Epithelial cell of esophagus (primary cell): ENCODE measurements around the gene TRPM3.

Experiments
- DNase-seq: peaks from one replicate; pipeline ENCODE4 v3.0.0; 2010; ENCODE audit warnings: low read depth
- H3K4me3 ChIP-seq: 2 replicates; pipeline ENCODE4 v1.5.1; 2011; ENCODE audit warnings: mild to moderate bottlenecking, low read length, control low read depth
- TF ChIP-seq, protein P1 (sequence below): IDR thresholded peaks from 2 replicates; pipeline ENCODE4 v1.5.1; 2011; ENCODE audit warnings: low read depth, mild to moderate bottlenecking, low read length, control low read depth, inconsistent platforms; ENCODE audit not compliant: insufficient read depth; ENCODE audit errors: missing control alignments

The TRPM3 gene

DNA sequence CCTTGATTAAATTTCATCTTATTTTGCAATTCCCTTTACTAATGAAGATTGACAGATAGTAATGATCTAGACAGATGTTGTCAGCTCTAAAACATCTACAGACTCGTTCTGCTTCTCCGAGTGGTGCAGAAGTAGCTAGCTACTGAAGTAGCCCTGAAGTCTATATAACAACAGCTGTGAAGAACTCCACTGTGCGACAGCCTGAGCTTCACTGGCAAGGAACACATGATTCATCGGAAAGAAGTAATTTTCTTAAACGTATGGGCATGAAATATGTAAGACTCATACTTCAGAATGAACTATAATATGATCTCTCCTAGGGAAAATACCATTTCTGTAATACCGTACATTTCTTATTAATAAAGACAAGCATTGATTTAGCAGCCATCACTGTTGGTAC, 96.2 kb downstream of the TRPM3 start:
- TF ChIP-seq, protein P1, sequence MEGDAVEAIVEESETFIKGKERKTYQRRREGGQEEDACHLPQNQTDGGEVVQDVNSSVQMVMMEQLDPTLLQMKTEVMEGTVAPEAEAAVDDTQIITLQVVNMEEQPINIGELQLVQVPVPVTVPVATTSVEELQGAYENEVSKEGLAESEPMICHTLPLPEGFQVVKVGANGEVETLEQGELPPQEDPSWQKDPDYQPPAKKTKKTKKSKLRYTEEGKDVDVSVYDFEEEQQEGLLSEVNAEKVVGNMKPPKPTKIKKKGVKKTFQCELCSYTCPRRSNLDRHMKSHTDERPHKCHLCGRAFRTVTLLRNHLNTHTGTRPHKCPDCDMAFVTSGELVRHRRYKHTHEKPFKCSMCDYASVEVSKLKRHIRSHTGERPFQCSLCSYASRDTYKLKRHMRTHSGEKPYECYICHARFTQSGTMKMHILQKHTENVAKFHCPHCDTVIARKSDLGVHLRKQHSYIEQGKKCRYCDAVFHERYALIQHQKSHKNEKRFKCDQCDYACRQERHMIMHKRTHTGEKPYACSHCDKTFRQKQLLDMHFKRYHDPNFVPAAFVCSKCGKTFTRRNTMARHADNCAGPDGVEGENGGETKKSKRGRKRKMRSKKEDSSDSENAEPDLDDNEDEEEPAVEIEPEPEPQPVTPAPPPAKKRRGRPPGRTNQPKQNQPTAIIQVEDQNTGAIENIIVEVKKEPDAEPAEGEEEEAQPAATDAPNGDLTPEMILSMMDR: no peak
- no peak overlapping the region for H3K4me3 ChIP-seq
- no peak for DNase-seq

DNA sequence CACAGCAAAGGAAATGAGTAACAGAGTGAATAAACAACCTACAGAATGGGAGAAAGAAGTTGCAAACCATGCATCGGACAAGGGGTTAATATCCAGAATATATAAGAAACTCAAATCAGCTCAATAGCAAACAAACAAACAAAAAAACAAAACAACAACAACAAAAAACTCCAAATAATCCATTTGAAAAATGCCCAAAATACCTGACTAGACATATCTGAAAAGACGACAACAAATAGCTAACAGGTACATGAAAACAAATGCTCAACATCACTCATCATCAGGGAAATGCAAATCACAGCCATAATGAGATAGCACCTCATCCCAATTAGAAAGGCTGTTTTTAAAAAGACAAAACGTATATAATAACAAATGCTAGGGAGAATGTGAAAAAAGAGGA, 111.2 kb downstream of the TRPM3 start:
- DNase-seq: no peak
- TF ChIP-seq, protein P1: no peak
- H3K4me3 ChIP-seq: no peak overlapping the region

DNA sequence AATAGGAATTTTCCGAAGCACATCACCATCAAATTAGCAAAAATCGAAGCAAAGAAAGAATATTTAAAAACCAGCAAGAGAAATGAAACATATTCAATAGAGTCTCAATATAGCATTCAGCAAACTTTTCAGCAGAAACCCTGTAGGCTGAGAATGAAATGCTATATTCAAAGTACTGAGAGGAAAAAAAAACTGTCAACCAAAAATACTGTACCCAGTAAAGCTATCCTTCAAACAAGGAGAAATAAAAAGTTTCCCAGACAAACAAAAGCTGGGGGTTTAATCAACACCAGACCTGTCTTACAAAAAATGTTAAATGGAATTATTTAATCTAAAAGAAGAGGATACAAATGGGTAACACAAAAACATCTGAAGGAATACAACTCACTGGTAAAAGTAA, 116.0 kb downstream of the TRPM3 start:
- no peak overlapping the region for H3K4me3 ChIP-seq
- DNase-seq: no peak
- TF ChIP-seq, protein P1: no peak

DNA sequence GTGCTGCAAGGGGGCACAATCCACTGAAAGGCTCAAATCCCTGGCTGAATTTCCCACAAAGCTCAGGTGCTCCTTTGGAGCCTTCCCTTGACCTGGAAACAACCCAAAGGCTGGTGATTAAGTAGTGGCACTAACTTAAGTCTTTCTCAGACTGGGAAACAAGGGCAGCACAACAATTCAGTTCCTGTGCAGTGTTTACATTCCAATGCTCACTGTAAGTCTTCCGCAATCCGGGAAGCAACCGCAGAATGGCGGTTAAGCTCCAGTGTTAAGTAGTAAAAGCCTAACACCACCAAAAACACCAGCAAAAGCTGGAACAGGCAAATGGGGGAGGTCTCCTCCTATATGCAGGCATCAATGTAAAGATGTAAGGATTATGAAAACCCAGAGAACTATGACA, 117.2 kb downstream of the TRPM3 start:
- no peak overlapping the region for H3K4me3 ChIP-seq
- DNase-seq: no peak
- TF ChIP-seq, protein P1: no peak

DNA sequence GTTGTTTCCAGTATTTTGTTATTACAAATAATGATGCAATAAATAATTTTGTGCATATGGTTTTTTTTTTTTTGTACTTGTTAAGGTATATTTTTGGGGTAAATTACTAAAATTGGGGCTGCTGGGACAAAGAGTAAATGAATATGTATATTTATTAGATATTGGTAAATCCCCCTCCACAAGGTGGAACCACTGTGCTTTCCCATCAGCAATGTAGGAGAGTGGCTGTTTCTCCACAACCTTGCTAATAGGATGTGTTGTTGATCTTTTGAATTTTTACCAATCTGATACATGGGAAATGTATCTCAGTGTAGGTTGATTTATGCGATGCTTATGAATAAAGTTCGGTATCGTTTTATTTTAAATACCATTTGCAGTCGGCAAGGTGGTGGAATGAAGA, 118.1 kb downstream of the TRPM3 start:
- TF ChIP-seq, protein P1: no peak
- no peak overlapping the region for H3K4me3 ChIP-seq
- no peak for DNase-seq

DNA sequence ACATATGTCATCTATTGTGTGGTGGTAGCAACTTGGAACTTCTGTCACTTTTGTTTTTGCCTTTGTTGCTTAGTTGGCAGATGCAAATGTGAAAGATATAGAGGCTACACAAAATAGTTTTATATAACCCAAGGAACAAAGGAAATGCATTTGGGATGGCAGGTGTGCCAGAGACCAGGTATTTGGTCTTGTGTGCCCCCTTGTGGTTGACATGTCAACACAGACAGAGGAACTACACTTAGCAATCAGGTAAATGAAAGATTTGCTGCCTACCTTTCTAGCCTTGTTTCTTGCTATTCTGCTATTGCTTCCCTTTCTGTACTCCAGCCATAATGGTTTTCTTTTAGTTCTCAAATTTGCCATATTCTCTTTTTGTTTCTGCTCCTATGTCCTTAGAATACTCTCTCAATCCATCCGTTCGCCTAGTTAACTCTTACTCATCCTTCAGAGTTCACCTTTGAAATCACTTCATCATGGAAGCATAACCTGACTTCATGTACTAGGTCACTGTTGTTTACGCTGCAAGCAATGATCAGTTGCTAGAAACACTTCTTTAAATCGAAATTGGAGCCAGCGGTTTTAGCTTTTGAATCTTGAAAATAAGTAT, 119.5 kb downstream of the TRPM3 start:
- no peak overlapping the region for H3K4me3 ChIP-seq
- peak; percentile 75 for DNase-seq
- TF ChIP-seq, protein P1: peak; percentile 79

DNA sequence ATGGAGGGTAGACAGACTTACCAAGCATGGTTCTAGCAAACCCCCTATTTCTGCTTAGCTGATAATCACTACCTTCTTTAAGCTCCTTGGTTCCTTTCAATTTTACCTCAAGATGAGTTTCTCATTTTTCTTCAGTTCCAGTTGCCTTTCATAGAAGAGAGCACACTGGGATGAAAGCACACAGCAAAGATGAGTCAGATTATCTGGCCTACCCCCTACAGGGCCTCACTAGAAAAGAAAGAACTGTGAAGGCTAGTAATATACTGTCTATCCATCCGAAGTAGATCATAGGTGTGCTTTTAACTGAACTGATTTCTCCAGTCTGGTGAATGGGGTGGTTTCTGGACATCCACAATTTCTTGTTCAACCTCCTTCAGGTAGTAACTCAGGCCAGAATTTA, 122.5 kb downstream of the TRPM3 start:
- no peak for DNase-seq
- TF ChIP-seq, protein P1: no peak
- H3K4me3 ChIP-seq: no peak overlapping the region
